ENCODE data around the gene PEA15.

Gene PEA15, protein sequence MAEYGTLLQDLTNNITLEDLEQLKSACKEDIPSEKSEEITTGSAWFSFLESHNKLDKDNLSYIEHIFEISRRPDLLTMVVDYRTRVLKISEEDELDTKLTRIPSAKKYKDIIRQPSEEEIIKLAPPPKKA

GRCh38 chr1:160205242-160206035, at the start of gene PEA15:
Gene PEA15, plus strand, starts transcription at chr1:160205384. Its CDS starts 6,161 bp downstream, at chr1:160211545.
- peak within 1 kb of the TSS; percentile 89 for H3K4me3 ChIP-seq (ENCODE audit: low read length)
- H3K9me3 ChIP-seq (ENCODE audit: low read length) = no peaks in the 10 kb centered on the region
- no peaks in the 10 kb centered on the region for H3K27me3 ChIP-seq (ENCODE audit: insufficient read depth, low read length)
- H2AFZ ChIP-seq (ENCODE audit: low read depth, low read length) = peak within 1 kb of the TSS; percentile 51
- peaks cover 40% of the 10 kb centered on the region for H3K4me1 ChIP-seq (ENCODE audit: insufficient read depth, low read length)
- peaks cover 11% of the 10 kb centered on the region for H3K36me3 ChIP-seq (ENCODE audit: insufficient read depth, low read length)

- Histone ChIP-seq H3K9me3 (ENCODE audit: low read length) (no peaks in the 10 kb centered on the region), H3K4me1 (ENCODE audit: insufficient read depth, low read length) (no peaks in the 10 kb centered on the region), H3K4me3 (ENCODE audit: low read length) (no peak overlapping the region), H3K36me3 (ENCODE audit: insufficient read depth, low read length) (no peaks in the 10 kb centered on the region), H2AFZ (ENCODE audit: low read depth, low read length) (no peak overlapping the region), H3K27me3 (ENCODE audit: insufficient read depth, low read length) (no peaks in the 10 kb centered on the region)
Measured at GRCh38 chr1:160156361-160156760, 48.8 kb upstream of the PEA15 start.

DNA sequence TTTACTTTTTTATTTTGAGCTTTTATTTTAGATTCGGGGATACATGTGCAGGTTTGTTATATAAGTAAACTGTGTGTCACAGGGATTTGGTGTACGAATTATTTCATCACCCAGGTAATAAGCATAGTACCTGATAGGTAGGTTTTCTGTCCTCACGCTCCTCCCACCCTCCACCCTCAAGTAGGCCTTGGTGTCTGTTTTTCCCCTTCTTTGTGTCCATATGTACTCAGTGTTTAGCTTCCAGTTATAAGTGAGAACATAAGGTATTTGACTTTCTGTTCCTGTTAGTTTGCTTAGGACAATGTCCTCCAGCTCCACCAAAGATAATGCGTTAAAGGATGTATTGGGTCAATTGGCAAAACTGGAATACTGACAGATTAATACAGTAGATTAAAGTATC, 48.0 kb upstream of the PEA15 start:
- H3K36me3 ChIP-seq (ENCODE audit: insufficient read depth, low read length) = no peaks in the 10 kb centered on the region
- H3K27me3 ChIP-seq (ENCODE audit: insufficient read depth, low read length) = no peaks in the 10 kb centered on the region
- no peaks in the 10 kb centered on the region for H3K9me3 ChIP-seq (ENCODE audit: low read length)
- H3K4me1 ChIP-seq (ENCODE audit: insufficient read depth, low read length) = no peaks in the 10 kb centered on the region
- no peak overlapping the region for H3K4me3 ChIP-seq (ENCODE audit: low read length)
- H2AFZ ChIP-seq (ENCODE audit: low read depth, low read length) = no peak overlapping the region

DNA sequence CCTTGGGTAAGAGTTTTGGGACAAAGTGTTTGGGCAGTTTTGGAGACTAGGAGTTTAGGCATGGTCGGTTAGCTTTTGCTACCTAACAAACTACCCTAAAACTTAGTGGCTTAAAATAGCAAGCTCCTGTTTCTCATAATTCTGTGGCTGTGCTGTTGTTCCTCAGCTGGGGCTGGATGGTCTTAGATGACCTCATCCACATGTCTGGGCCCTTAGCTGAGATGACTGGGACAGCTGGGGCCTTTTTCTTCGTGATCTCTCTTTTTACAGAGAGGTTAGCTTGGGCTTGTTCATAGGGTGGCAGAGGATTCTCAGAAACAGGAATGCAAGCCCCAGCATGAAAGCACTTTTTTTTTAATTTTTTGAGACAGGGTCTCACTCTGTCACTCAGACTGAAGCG, 47.2 kb upstream of the PEA15 start:
- Histone ChIP-seq H3K4me3 (ENCODE audit: low read length) (no peak overlapping the region), H3K9me3 (ENCODE audit: low read length) (no peaks in the 10 kb centered on the region), H3K4me1 (ENCODE audit: insufficient read depth, low read length) (no peaks in the 10 kb centered on the region), H2AFZ (ENCODE audit: low read depth, low read length) (no peak overlapping the region), H3K36me3 (ENCODE audit: insufficient read depth, low read length) (no peaks in the 10 kb centered on the region), H3K27me3 (ENCODE audit: insufficient read depth, low read length) (no peaks in the 10 kb centered on the region)

DNA sequence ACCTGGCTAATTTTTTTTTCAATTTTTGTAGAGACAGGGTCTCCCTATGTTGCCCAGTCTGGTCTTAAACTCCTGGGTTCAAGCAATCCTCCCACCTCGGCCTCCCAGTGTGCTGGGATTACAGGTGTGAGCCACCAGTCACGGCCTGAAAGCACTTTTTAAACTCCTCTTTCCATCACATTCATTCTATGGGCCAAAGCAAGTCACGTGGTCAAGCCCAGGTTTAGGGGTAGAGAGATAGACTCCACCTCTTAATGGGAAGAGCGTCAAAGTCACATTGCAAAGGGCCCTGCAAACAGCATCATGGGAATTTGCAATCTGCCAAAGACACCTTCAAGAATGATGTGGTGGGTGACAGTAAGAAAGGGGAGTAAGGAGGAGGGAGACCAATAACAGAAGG, 46.6 kb upstream of the PEA15 start:
- Histone ChIP-seq H3K36me3 (ENCODE audit: insufficient read depth, low read length) (no peaks in the 10 kb centered on the region), H2AFZ (ENCODE audit: low read depth, low read length) (no peak overlapping the region), H3K4me3 (ENCODE audit: low read length) (no peak overlapping the region), H3K27me3 (ENCODE audit: insufficient read depth, low read length) (no peaks in the 10 kb centered on the region), H3K9me3 (ENCODE audit: low read length) (no peaks in the 10 kb centered on the region), H3K4me1 (ENCODE audit: insufficient read depth, low read length) (no peaks in the 10 kb centered on the region)

DNA sequence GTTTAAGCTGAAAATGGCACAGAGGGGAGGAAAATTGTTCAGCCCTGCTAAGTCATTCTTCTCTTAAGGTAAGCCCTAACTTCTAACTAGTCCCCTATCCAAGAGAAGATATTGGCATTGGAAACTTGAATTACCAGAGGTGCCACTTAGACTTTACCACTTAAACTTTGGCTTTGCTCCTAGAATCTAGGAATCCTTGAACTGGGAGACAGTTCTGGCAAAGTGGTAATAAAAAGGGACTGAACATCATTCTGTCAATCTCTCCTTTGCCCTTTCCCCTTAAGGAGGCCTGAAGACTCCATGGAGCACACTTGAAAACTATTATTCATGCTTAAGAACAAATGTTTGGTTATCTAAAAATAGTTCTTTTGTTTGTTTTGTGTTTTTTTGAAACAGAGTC, 45.3 kb upstream of the PEA15 start:
- no peaks in the 10 kb centered on the region for H3K9me3 ChIP-seq (ENCODE audit: low read length)
- no peaks in the 10 kb centered on the region for H3K4me1 ChIP-seq (ENCODE audit: insufficient read depth, low read length)
- H2AFZ ChIP-seq (ENCODE audit: low read depth, low read length) = no peak overlapping the region
- H3K27me3 ChIP-seq (ENCODE audit: insufficient read depth, low read length) = no peaks in the 10 kb centered on the region
- H3K4me3 ChIP-seq (ENCODE audit: low read length) = no peak overlapping the region
- H3K36me3 ChIP-seq (ENCODE audit: insufficient read depth, low read length) = no peaks in the 10 kb centered on the region

GRCh38 chr1:160161965-160162705, 43.0 kb upstream of the PEA15 start:
- H3K9me3 ChIP-seq (ENCODE audit: low read length) = no peaks in the 10 kb centered on the region
- H2AFZ ChIP-seq (ENCODE audit: low read depth, low read length) = no peak overlapping the region
- H3K4me1 ChIP-seq (ENCODE audit: insufficient read depth, low read length) = no peaks in the 10 kb centered on the region
- H3K36me3 ChIP-seq (ENCODE audit: insufficient read depth, low read length) = no peaks in the 10 kb centered on the region
- H3K4me3 ChIP-seq (ENCODE audit: low read length) = no peak overlapping the region
- H3K27me3 ChIP-seq (ENCODE audit: insufficient read depth, low read length) = peaks cover 2% of the 10 kb centered on the region

DNA sequence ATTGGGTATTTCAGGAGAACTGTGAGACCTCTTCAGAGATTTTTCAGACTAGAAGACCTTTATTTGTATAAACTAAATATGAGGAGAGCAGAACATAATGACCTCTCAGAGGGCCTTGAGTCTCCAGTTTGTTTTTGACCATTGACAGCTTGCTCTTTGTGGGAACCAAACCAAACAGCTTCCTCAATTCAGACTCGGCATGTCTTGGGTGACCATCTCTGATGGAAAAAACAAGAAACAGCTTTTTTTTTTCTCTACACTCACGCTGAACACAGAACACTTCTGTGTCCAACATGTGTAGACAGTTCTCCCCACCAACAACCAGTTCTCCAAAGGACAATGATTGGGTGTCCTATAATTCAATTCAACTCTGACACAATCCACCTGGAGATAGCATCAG, 42.3 kb upstream of the PEA15 start:
- Histone ChIP-seq H3K27me3 (ENCODE audit: insufficient read depth, low read length) (peaks cover 9% of the 10 kb centered on the region), H3K36me3 (ENCODE audit: insufficient read depth, low read length) (no peaks in the 10 kb centered on the region), H3K4me1 (ENCODE audit: insufficient read depth, low read length) (no peaks in the 10 kb centered on the region), H3K4me3 (ENCODE audit: low read length) (no peak overlapping the region), H3K9me3 (ENCODE audit: low read length) (no peaks in the 10 kb centered on the region), H2AFZ (ENCODE audit: low read depth, low read length) (no peak overlapping the region)

GRCh38 chr1:160163615-160164014, 41.6 kb upstream of the PEA15 start:
- peaks cover 11% of the 10 kb centered on the region for H3K27me3 ChIP-seq (ENCODE audit: insufficient read depth, low read length)
- no peak overlapping the region for H2AFZ ChIP-seq (ENCODE audit: low read depth, low read length)
- H3K4me3 ChIP-seq (ENCODE audit: low read length) = no peak overlapping the region
- no peaks in the 10 kb centered on the region for H3K36me3 ChIP-seq (ENCODE audit: insufficient read depth, low read length)
- no peaks in the 10 kb centered on the region for H3K9me3 ChIP-seq (ENCODE audit: low read length)
- peaks cover 2% of the 10 kb centered on the region for H3K4me1 ChIP-seq (ENCODE audit: insufficient read depth, low read length)

GRCh38 chr1:160164121-160164520, 41.1 kb upstream of the PEA15 start:
- H3K9me3 ChIP-seq (ENCODE audit: low read length) = no peaks in the 10 kb centered on the region
- H2AFZ ChIP-seq (ENCODE audit: low read depth, low read length) = no peak overlapping the region
- no peak overlapping the region for H3K4me3 ChIP-seq (ENCODE audit: low read length)
- peaks cover 11% of the 10 kb centered on the region for H3K27me3 ChIP-seq (ENCODE audit: insufficient read depth, low read length)
- H3K36me3 ChIP-seq (ENCODE audit: insufficient read depth, low read length) = no peaks in the 10 kb centered on the region
- H3K4me1 ChIP-seq (ENCODE audit: insufficient read depth, low read length) = peaks cover 7% of the 10 kb centered on the region

- H3K4me3 ChIP-seq (ENCODE audit: low read length) = no peak overlapping the region
- no peak overlapping the region for H2AFZ ChIP-seq (ENCODE audit: low read depth, low read length)
- H3K9me3 ChIP-seq (ENCODE audit: low read length) = no peaks in the 10 kb centered on the region
- H3K27me3 ChIP-seq (ENCODE audit: insufficient read depth, low read length) = peaks cover 11% of the 10 kb centered on the region
- no peaks in the 10 kb centered on the region for H3K36me3 ChIP-seq (ENCODE audit: insufficient read depth, low read length)
- peaks cover 28% of the 10 kb centered on the region for H3K4me1 ChIP-seq (ENCODE audit: insufficient read depth, low read length)
Measured at GRCh38 chr1:160166166-160166868, 38.9 kb upstream of the PEA15 start.

- Histone ChIP-seq H3K9me3 (ENCODE audit: low read length) (no peaks in the 10 kb centered on the region), H3K27me3 (ENCODE audit: insufficient read depth, low read length) (peaks cover 11% of the 10 kb centered on the region), H3K4me3 (ENCODE audit: low read length) (no peak overlapping the region), H3K36me3 (ENCODE audit: insufficient read depth, low read length) (no peaks in the 10 kb centered on the region), H2AFZ (ENCODE audit: low read depth, low read length) (no peak overlapping the region), H3K4me1 (ENCODE audit: insufficient read depth, low read length) (peaks cover 35% of the 10 kb centered on the region)
Measured at GRCh38 chr1:160167056-160167455, 38.1 kb upstream of the PEA15 start.

DNA sequence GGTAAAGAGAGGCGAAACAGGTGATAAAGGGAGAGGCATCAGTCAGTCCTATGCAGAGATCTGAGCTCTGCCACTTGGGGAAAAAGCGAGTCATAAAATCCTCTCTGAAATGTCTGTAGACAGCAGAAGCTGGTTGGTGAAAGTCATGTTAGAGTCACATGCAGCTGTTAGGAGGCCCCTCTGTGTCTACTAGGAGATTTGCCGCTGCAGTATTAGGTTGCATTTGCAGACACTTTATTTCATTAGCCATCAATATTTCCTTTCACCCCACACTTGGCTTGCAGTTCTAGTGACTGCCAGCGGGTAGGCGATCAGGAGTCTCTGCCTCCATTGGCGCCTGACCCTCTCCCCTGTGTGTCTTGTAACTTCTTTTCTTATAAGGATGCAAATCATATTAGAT, 37.6 kb upstream of the PEA15 start:
- H3K9me3 ChIP-seq (ENCODE audit: low read length) = no peaks in the 10 kb centered on the region
- H2AFZ ChIP-seq (ENCODE audit: low read depth, low read length) = no peak overlapping the region
- no peak overlapping the region for H3K4me3 ChIP-seq (ENCODE audit: low read length)
- peaks cover 11% of the 10 kb centered on the region for H3K27me3 ChIP-seq (ENCODE audit: insufficient read depth, low read length)
- peaks cover 40% of the 10 kb centered on the region for H3K4me1 ChIP-seq (ENCODE audit: insufficient read depth, low read length)
- no peaks in the 10 kb centered on the region for H3K36me3 ChIP-seq (ENCODE audit: insufficient read depth, low read length)

Measured in neuron (in vitro differentiated cells).